Activated CD4-positive, alpha-beta T cell treated with anti-CD3 and anti-CD28 coated beads, Interleukin-2, amount 10 ng/mL, durations not matched to agents 24 days and 14 days (primary cell): ENCODE results near the gene ZNF723. TPM values are rescaled to one million over a fixed set of nuclear protein-coding genes. Genes with fewer than 3 reads are reported as not detected.
"Not testable (repeated sequence)": the region's sequence is repeated elsewhere in the genome, so short reads cannot be mapped to it uniquely, and the experiment has no call there.

Experiments used
- DNase-seq: peaks from one replicate; pipeline ENCODE4 v3.0.0; 2022
- H3K27ac Mint-ChIP-seq: one replicate; pipeline ENCODE4 v1.8.0; 2022; ENCODE audit warnings: mild to moderate bottlenecking, mixed read lengths
- H3K27me3 Mint-ChIP-seq: one replicate; pipeline ENCODE4 v1.8.0; 2022; ENCODE audit warnings: mixed read lengths
- H3K36me3 Mint-ChIP-seq: one replicate; pipeline ENCODE4 v1.8.0; 2022; ENCODE audit warnings: low read depth, mild to moderate bottlenecking, mixed read lengths
- H3K4me1 Mint-ChIP-seq: one replicate; pipeline ENCODE4 v1.8.0; 2021; ENCODE audit warnings: mixed read lengths
- H3K4me3 Mint-ChIP-seq: one replicate; pipeline ENCODE4 v1.8.0; 2022; ENCODE audit warnings: mild to moderate bottlenecking, moderate library complexity, mixed read lengths
- H3K9me3 Mint-ChIP-seq: one replicate; pipeline ENCODE4 v1.8.0; 2021; ENCODE audit warnings: mixed read lengths
- intact Hi-C: fragments of 100-400 bp; cut with micrococcal nuclease; formaldehyde crosslinking; loops from one replicate; pipeline ENCODE4 v1.15.1; 2023
- total RNA-seq: library from RNA; stranded (reverse); gene quantifications from 2 replicates; pipeline ENCODE4 v1.2.3, GENCODE V29; 2022

The ZNF723 gene
- not detected in 2 replicates for total RNA-seq

DNA sequence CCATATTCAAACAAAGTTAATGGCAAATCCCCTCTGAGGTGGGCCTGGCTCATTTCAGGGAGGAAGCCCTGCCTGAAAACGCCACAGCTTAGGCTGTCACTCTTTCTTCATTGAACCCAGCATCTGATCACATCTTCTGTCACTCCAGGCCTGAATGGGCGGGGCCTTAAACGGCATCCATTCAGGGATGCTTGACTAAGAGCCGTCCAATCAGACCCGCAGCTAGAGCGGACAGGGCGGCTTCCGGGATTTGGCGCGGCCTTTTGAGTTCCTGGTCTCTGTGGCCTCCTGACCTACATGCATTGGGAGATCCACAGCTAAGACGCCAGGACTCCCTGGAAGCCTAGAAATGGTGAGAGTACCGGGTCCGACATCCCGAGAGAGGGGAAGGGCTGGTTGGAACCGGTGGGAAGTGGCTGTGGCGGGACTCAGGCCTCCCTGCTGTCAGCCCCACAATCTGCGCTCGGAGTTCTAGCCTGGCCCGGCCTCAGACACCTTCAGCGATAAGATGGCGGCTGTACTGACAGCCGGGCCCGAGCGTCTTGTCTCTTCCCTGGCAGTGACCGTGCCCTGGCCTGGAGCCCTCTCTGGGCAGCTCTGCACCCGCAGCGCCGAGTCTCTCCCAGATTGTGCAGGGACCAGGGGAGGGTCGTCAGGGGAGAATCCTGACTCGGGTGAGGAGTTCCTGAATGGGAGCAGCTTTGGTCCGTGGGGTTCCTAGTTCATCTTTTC is at the start of gene ZNF723:
TSS of gene ZNF723 (plus strand) at position 261 of the 732 bp plus-strand sequence. CDS start at position 350, 89 bp downstream.
- intact Hi-C loops: no loop called here
- peaks cover 7% of the 10 kb centered on the region for H3K9me3 Mint-ChIP-seq
- DNase-seq: no peak
- no peak within 1 kb of the TSS for H3K4me3 Mint-ChIP-seq
- H3K27ac Mint-ChIP-seq: no peak within 1 kb of the TSS
- no peaks in the 10 kb centered on the region for H3K36me3 Mint-ChIP-seq
- no peaks in the 10 kb centered on the region for H3K4me1 Mint-ChIP-seq
- H3K27me3 Mint-ChIP-seq: no peaks in the 10 kb centered on the region

DNA sequence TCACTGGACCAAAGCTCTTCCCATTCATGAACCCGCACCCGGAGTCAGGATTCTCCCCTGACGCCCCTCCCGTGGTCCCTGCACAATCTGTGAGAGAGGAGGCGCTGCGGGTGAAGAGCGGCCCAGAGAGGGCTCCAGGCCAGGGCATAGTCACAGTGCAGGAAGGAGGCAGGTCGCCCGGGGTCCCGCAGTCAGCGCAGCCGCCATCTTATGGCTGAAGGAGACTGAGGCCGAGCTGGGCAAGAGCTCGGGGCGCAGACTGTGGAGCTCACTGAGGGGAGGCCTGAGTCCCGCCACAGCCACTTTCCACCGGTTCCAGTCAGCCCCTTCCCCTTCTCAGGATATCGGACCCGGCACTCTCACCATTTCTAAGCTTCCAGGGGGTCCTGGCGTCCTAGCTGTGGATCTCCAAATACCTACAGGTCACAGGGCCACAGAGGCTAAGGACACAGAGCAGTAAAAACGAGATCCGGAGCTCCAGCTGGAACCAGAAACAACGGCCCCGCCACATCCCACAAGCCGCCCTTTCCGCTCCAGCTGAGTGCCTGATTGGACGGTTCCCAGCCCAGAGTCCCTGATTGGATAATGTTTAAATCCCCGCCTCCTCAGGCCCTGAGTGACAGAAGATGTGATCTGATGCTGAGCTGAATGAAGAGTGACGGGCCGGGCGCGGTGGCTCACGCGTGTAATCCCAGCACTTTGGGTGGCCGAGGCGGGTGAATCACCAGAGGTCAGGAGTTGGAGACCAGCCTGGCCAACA is 48.3 kb upstream of the ZNF723 start, which contains the start of gene ZNF99:
TSS of gene ZNF99 (minus strand) at position 501 of the 760 bp plus-strand sequence. CDS start at position 366, 135 bp downstream.
- Mint-ChIP-seq H3K9me3 (peaks cover 4% of the 10 kb centered on the region), H3K36me3 (no peaks in the 10 kb centered on the region), H3K27ac (no peak within 1 kb of the TSS), H3K27me3 (no peaks in the 10 kb centered on the region), H3K4me1 (no peaks in the 10 kb centered on the region), H3K4me3 (no peak within 1 kb of the TSS)
- no peak for DNase-seq
- intact Hi-C loops: no loop called here

DNA sequence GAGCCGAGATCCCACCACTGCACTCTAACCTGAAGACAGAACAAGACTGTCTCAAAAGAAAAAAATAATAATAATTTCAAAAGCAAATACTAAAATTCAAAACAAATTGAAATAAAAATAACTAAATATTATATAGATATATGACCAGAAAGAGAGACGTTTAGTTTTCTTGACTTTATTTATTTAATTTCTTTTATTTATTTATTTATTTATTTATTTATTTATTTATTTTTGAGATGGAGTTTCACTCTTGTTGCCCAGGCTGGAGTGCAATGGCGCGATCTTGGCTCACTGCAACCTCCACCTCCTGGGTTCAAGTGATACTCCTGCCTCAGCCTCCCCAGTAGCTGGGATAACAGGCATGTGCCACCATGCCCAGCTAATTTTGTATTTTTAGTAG is 39.2 kb upstream of the ZNF723 start:
- H3K4me3 Mint-ChIP-seq, H3K36me3 Mint-ChIP-seq, H3K27me3 Mint-ChIP-seq, intact Hi-C loops, H3K4me1 Mint-ChIP-seq, H3K27ac Mint-ChIP-seq, DNase-seq: not testable (repeated sequence)
- H3K9me3 Mint-ChIP-seq: peaks cover 33% of the 10 kb centered on the region

DNA sequence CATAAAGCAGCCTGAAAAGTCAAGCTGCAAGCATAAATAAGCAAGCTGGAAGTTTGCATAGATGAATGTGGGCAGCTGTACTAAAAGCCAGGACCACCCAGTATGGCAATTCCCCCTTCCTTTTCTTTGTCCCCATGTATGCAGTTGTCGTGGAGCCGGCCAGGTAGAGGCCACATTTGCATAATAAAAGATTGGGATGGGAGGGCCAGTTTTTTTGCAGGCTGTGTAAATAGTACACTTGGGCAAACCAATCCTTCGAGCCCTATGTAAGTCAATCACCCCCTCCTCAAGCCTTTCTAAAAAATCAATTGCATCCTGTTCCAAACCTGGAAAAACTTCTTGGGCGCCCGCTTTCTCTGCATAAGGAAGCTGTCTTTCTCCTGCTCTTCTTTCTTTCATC is 35.1 kb upstream of the ZNF723 start:
- no peak overlapping the region for H3K27ac Mint-ChIP-seq
- intact Hi-C loops: no loop called here
- no peaks in the 10 kb centered on the region for H3K27me3 Mint-ChIP-seq
- H3K36me3 Mint-ChIP-seq: no peaks in the 10 kb centered on the region
- DNase-seq: no peak
- no peaks in the 10 kb centered on the region for H3K4me1 Mint-ChIP-seq
- no peak overlapping the region for H3K4me3 Mint-ChIP-seq
- H3K9me3 Mint-ChIP-seq: peaks cover 30% of the 10 kb centered on the region

DNA sequence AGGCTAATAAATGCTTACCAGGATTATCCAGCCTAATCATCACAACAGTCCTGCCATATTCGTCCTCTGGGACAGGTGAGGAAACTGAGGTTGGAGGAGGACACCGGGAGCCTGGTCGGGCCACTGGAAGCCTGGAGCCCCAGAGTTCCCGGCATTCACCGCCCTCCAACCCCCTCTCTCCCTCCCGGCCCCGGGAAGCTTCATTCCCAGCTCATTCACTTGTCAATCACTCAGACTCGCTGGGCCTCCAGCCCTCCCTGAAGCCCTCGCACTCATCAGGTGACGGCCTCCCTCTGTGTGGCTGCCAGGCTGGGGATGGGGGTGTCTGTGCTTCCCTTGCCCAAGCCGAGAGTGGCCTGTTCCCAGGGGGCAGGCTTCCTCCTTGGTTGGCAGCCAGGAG is 25.7 kb upstream of the ZNF723 start:
- H3K27ac Mint-ChIP-seq: no peak overlapping the region
- intact Hi-C loops: no loop called here
- no peaks in the 10 kb centered on the region for H3K27me3 Mint-ChIP-seq
- peaks cover 5% of the 10 kb centered on the region for H3K9me3 Mint-ChIP-seq
- H3K4me3 Mint-ChIP-seq: no peak overlapping the region
- H3K36me3 Mint-ChIP-seq: no peaks in the 10 kb centered on the region
- DNase-seq: no peak
- H3K4me1 Mint-ChIP-seq: no peaks in the 10 kb centered on the region

DNA sequence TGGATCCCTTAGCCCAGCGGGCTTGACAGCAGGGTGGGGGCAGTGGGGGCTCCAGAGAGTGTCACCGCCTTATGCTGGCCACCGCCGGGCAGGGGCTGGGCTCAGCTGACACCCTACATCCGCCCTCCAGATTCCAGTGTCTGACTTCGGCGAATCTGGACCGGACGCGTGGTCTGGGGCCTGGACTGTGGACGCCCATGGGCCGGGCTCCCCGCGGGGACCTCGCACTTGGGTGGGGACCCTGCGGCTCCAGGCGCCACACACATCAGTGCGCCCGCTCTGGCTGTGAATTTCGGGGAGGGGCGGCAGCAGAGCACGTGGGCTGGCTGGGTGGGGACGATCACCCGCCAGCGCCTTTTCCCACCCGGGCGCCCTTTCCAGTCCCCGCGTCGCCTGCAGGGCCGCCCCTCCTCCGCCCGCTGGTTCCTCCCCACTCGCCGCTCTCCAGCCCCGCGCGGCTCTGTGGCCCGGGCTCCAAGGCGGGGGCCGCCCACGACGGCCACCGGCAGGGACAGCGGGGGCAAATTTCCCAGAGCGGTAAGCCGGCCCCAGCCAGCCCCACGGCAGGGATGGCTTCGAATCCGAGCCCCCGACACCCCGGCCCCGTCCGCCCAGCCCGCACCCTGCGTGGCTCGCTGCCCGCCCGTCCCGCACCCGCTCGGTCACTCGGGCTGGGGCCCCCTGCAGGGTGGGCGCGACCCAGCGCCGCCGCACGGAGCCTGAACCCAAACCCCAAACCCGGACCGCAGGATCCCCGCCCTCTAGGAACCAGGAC is 24.8 kb upstream of the ZNF723 start:
- intact Hi-C loops: no loop called here
- Mint-ChIP-seq H3K27ac (no peak overlapping the region), H3K36me3 (no peaks in the 10 kb centered on the region), H3K4me3 (no peak overlapping the region), H3K4me1 (no peaks in the 10 kb centered on the region), H3K9me3 (peaks cover 8% of the 10 kb centered on the region), H3K27me3 (no peaks in the 10 kb centered on the region)
- no peak for DNase-seq

DNA sequence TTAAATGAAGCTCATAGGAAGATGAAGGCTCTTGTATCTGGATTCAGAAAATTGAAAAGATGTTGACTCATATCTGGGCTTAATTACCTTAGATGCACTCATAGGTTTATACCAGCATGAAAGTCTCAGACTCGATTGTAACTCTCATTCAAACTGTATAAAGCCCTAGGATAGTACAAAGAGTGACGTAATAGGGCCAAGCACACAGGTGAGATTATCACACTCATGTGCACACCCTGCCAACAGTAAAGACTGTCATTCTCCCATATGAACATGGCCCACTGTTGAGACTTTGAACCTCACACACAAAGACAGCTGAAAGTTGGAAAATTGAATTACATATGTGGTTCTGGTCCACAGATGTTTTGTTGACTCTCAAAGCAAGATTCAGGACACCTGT is 18.0 kb upstream of the ZNF723 start:
- Mint-ChIP-seq H3K36me3 (no peaks in the 10 kb centered on the region), H3K27me3 (no peaks in the 10 kb centered on the region), H3K9me3 (peaks cover 29% of the 10 kb centered on the region), H3K4me3 (no peak overlapping the region), H3K4me1 (no peaks in the 10 kb centered on the region), H3K27ac (no peak overlapping the region)
- no peak for DNase-seq
- intact Hi-C loops: no loop called here

DNA sequence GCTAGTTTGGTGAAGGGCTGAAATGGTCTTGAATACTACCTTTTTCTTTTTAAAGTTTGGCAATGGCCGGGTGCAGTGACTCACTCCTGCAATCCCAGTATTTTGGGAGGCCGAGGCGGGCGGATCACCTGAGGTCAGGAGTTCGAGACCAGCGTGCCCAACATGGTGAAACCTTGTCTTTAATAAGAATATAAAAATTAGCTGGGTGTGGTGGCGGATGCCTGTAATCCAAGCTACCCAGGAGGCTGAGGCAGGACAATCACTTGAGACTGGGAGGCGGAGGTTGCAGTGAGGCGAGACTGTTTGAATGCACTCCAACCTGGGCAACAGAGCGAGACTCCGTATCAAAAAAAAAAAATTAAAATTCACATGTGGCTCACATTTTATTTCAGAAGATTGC is 880 bp upstream of the ZNF723 start:
- Mint-ChIP-seq H3K4me3 (no peak overlapping the region), H3K27me3 (no peaks in the 10 kb centered on the region), H3K36me3 (no peaks in the 10 kb centered on the region), H3K9me3 (peaks cover 8% of the 10 kb centered on the region), H3K27ac (no peak overlapping the region), H3K4me1 (no peaks in the 10 kb centered on the region)
- intact Hi-C loops: no loop called here
- no peak for DNase-seq

DNA sequence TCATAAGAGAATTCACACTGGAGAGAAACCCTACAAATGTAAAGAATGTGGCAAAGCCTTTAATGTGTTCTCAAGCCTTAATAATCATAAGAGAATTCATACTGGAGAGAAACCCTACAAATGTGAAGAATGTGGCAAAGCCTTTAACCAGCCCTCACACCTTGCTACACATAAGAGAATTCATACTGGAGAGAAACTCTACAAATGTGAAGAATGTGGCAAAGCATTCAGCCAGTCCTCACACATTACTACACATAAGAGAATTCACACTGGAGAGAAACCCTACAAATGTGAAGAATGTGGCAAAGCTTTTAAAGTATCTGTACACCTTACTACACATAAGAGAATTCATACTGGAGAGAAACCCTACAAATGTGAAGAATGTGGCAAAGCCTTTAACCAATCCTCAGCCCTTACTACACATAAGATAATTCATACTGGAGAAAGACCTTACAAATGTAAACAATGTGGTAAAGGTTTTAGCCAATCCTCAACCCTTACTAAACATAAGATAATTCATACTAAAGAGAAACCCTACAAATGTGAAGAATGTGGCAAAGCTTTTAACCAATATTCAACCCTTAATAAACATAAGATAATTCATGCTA is 25.7 kb downstream of the ZNF723 start:
- H3K4me1 Mint-ChIP-seq, H3K4me3 Mint-ChIP-seq, intact Hi-C loops, H3K27ac Mint-ChIP-seq, H3K27me3 Mint-ChIP-seq, H3K36me3 Mint-ChIP-seq, DNase-seq: not testable (repeated sequence)
- peaks cover 21% of the 10 kb centered on the region for H3K9me3 Mint-ChIP-seq

DNA sequence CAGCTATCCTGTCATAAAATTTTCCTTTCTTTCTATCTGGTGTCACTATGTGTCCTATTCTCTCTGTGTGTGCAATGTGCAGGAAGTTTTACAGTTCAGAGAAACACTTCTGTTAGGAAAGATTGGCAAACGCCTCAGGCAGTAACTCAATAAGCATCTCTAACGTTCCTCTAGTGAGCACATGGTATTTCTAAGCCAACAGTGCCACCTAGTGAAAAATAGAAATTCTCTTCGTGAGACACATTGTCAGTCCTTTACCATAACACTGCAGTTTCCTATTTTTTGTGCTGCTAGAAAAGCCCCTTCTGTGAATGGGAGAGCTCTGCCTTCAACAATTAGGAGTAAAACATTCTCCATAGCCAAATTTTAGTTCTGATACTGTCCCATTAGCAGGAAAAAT is 50.7 kb downstream of the ZNF723 start:
- H3K27ac Mint-ChIP-seq: no peak overlapping the region
- no peaks in the 10 kb centered on the region for H3K27me3 Mint-ChIP-seq
- intact Hi-C loops: no loop called here
- H3K36me3 Mint-ChIP-seq: no peaks in the 10 kb centered on the region
- peaks cover 9% of the 10 kb centered on the region for H3K9me3 Mint-ChIP-seq
- H3K4me3 Mint-ChIP-seq: no peak overlapping the region
- H3K4me1 Mint-ChIP-seq: no peaks in the 10 kb centered on the region
- DNase-seq: no peak

DNA sequence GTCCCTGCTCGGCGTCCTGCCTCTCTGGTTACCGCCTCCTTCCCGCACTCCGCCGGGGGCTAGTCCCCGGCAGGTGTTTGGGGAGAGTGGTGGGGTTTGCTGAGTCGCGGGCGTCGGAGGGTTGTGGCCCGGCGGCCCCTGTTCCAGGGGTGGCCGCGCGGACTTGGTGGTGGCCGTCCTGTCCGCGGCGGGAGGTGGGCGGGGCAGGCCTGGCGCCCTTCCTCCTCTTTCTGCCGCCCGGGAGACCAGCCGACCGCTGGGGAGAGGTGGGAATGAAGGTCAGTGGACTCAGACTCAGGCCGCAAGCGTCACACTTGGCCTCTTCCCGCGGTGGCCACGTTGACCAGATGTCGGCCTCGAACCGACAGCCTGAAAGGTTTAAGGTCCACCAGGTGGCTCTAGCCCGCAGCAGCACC is 61.8 kb downstream of the ZNF723 start:
- H3K36me3 Mint-ChIP-seq: no peaks in the 10 kb centered on the region
- H3K9me3 Mint-ChIP-seq: peaks cover 10% of the 10 kb centered on the region
- H3K27me3 Mint-ChIP-seq: no peaks in the 10 kb centered on the region
- no peak for DNase-seq
- intact Hi-C loops: no loop called here
- H3K4me1 Mint-ChIP-seq: no peaks in the 10 kb centered on the region
- H3K4me3 Mint-ChIP-seq: no peak overlapping the region
- H3K27ac Mint-ChIP-seq: no peak overlapping the region

DNA sequence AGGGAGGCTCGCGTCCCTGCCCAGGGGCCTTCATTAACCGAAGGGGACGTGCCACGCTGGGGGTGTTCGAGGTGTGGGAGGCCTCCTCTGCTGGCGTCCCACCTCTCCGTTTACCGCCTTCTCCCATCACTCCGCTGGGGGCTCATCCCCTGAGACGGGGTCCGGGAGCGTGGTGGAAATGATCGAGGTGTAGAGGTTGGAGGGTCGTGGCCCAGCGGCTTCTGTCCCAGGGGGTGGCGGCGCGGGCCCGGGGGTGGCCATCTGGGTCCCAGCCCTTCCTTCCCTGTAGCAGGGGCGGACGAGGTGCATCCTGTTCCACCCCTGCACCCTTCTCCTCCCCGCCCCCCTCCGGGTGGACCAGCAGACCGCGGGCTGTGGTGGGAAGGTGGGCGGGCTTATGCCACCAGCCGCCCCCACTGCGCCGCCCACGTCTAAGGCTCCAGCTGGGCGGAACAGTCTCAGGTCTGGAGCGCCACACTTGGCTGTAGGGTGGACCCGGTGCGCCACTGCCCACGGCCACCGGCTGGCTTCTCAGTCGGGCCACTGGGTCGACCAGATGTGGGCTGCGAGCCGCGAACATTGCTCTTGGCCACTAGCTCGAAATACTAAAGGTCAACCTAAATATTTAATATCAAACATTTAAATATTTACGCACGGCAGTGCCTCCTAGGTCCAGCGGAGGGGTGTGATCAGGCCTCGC is 69.5 kb downstream of the ZNF723 start:
- intact Hi-C loops: no loop called here
- peaks cover 2% of the 10 kb centered on the region for H3K36me3 Mint-ChIP-seq
- no peaks in the 10 kb centered on the region for H3K4me1 Mint-ChIP-seq
- no peak for DNase-seq
- no peak overlapping the region for H3K27ac Mint-ChIP-seq
- H3K27me3 Mint-ChIP-seq: no peaks in the 10 kb centered on the region
- H3K9me3 Mint-ChIP-seq: peaks cover 21% of the 10 kb centered on the region
- no peak overlapping the region for H3K4me3 Mint-ChIP-seq
